SU-DHL-6 (cell line): ENCODE measurements around the gene SMDT1.

ENCODE experiments used
- EZH2phosphoT487 ChIP-seq: fragments of 200-600 bp; sonication (generic), shearing (Covaris generic); conservative IDR thresholded peaks from 2 replicates; pipeline ENCODE4 v1.6.1; 2018; ENCODE audit warnings: mild to moderate bottlenecking, antibody characterized with exemption, low read length, moderate library complexity, mixed read lengths
- TF ChIP-seq, protein P1 (sequence below): fragments of 200-600 bp; sonication (generic); IDR thresholded peaks from one replicate; pipeline ENCODE4 v1.5.1; 2017; ENCODE audit warnings: antibody characterized with exemption, mild to moderate bottlenecking, low read length, moderate library complexity; ENCODE audit not compliant: insufficient read depth, poor library complexity, severe bottlenecking

GRCh38 chr22:42080287-42080686 is 787 bp downstream of the SMDT1 start:
- TF ChIP-seq, protein P1, sequence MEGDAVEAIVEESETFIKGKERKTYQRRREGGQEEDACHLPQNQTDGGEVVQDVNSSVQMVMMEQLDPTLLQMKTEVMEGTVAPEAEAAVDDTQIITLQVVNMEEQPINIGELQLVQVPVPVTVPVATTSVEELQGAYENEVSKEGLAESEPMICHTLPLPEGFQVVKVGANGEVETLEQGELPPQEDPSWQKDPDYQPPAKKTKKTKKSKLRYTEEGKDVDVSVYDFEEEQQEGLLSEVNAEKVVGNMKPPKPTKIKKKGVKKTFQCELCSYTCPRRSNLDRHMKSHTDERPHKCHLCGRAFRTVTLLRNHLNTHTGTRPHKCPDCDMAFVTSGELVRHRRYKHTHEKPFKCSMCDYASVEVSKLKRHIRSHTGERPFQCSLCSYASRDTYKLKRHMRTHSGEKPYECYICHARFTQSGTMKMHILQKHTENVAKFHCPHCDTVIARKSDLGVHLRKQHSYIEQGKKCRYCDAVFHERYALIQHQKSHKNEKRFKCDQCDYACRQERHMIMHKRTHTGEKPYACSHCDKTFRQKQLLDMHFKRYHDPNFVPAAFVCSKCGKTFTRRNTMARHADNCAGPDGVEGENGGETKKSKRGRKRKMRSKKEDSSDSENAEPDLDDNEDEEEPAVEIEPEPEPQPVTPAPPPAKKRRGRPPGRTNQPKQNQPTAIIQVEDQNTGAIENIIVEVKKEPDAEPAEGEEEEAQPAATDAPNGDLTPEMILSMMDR: no peak
- no peak for TF ChIP-seq EZH2phosphoT487
